ENCODE results near the gene NTM.

NTM gene

GRCh38 chr11:131510662-131511061 lies 140.2 kb downstream of the NTM start:
- no peak for DNase-seq

- no peak for DNase-seq
These were observed 141.4 kb downstream of the NTM start for GRCh38 chr11:131511794-131512193.

GRCh38 chr11:131512228-131512627 lies 141.8 kb downstream of the NTM start:
- no peak for DNase-seq

GRCh38 chr11:131514062-131514461 lies 143.6 kb downstream of the NTM start:
- no peak for DNase-seq

- DNase-seq = no peak
These were observed 148.0 kb downstream of the NTM start for GRCh38 chr11:131518305-131518838.

- DNase-seq = no peak
These were observed 152.4 kb downstream of the NTM start for GRCh38 chr11:131522851-131523250.

- no peak for DNase-seq
These were observed 160.0 kb downstream of the NTM start for GRCh38 chr11:131530407-131530806.

- no peak for DNase-seq
These were observed 162.7 kb downstream of the NTM start for GRCh38 chr11:131533149-131533548.

GRCh38 chr11:131533998-131534397 lies 163.6 kb downstream of the NTM start:
- DNase-seq = no peak

- DNase-seq = no peak
These were observed 164.2 kb downstream of the NTM start for GRCh38 chr11:131534611-131535010.

GRCh38 chr11:131536159-131536558 lies 165.7 kb downstream of the NTM start:
- DNase-seq = no peak

- no peak for DNase-seq
These were observed 166.8 kb downstream of the NTM start for GRCh38 chr11:131537196-131537595.

GRCh38 chr11:131537748-131538147 lies 167.3 kb downstream of the NTM start:
- DNase-seq = no peak

- no peak for DNase-seq
These were observed 167.9 kb downstream of the NTM start for GRCh38 chr11:131538322-131538721.

GRCh38 chr11:131540676-131541075 lies 170.3 kb downstream of the NTM start:
- no peak for DNase-seq

GRCh38 chr11:131543389-131544025 lies 173.1 kb downstream of the NTM start:
- no peak for DNase-seq

GRCh38 chr11:131544591-131544990 lies 174.2 kb downstream of the NTM start:
- no peak for DNase-seq

GRCh38 chr11:131546218-131546895 lies 175.9 kb downstream of the NTM start:
- no peak for DNase-seq

- no peak for DNase-seq
These were observed 178.7 kb downstream of the NTM start for GRCh38 chr11:131549099-131549498.

GRCh38 chr11:131549770-131550169 lies 179.4 kb downstream of the NTM start:
- no peak for DNase-seq

- no peak for DNase-seq
These were observed 189.9 kb downstream of the NTM start for GRCh38 chr11:131560287-131560686.

GRCh38 chr11:131561501-131561900 lies 191.1 kb downstream of the NTM start:
- DNase-seq = no peak

- DNase-seq = no peak
These were observed 191.6 kb downstream of the NTM start for GRCh38 chr11:131561972-131562371.

- DNase-seq = no peak
These were observed 197.9 kb downstream of the NTM start for GRCh38 chr11:131568318-131568717.

- no peak for DNase-seq
These were observed 201.2 kb downstream of the NTM start for GRCh38 chr11:131571571-131571970.

Measured in NCI-H2107 (cell line).